Left renal cortex interstitium (tissue), 4 donors: ENCODE results near the gene PLEKHA5. TPM values are rescaled to one million over a fixed set of nuclear protein-coding genes. Genes with fewer than 3 reads are reported as not detected.
"Not testable (repeated sequence)": the region's sequence is repeated elsewhere in the genome, so short reads cannot be mapped to it uniquely, and the experiment has no call there.

Experiments used
- DNase-seq, 4 donors: peaks; one replicate each; pipeline ENCODE4 v3.0.0-alpha.2; 2013; ENCODE audit warnings: low read depth in 4 of 4, low spot score in 2 of 4, missing footprints in 1 of 4
- polyA plus RNA-seq, 4 donors: library from polyadenylated mRNA; unstranded; fragments of 120-200 nt; gene quantifications; one replicate each; pipeline ENCODE4 v1.2.1, GENCODE V29; 2013; ENCODE audit not compliant: insufficient read length in 4 of 4

The PLEKHA5 gene, protein sequence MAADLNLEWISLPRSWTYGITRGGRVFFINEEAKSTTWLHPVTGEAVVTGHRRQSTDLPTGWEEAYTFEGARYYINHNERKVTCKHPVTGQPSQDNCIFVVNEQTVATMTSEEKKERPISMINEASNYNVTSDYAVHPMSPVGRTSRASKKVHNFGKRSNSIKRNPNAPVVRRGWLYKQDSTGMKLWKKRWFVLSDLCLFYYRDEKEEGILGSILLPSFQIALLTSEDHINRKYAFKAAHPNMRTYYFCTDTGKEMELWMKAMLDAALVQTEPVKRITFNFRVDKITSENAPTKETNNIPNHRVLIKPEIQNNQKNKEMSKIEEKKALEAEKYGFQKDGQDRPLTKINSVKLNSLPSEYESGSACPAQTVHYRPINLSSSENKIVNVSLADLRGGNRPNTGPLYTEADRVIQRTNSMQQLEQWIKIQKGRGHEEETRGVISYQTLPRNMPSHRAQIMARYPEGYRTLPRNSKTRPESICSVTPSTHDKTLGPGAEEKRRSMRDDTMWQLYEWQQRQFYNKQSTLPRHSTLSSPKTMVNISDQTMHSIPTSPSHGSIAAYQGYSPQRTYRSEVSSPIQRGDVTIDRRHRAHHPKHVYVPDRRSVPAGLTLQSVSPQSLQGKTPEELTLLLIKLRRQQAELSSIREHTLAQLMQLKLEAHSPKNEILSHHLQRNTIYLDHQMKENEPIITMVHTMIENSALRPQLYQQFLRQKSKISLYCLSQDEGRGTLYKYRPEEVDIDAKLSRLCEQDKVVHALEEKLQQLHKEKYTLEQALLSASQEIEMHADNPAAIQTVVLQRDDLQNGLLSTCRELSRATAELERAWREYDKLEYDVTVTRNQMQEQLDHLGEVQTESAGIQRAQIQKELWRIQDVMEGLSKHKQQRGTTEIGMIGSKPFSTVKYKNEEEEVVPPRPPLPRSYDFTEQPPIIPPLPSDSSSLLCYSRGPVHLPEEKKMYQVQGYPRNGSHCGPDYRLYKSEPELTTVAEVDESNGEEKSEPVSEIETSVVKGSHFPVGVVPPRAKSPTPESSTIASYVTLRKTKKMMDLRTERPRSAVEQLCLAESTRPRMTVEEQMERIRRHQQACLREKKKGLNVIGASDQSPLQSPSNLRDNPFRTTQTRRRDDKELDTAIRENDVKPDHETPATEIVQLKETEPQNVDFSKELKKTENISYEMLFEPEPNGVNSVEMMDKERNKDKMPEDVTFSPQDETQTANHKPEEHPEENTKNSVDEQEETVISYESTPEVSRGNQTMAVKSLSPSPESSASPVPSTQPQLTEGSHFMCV
- 100 to 1,000 TPM in 1 of 4 donors, 10 to 100 TPM in 3; 83.3 to 114 (median 93.5) TPM for polyA plus RNA-seq

DNA sequence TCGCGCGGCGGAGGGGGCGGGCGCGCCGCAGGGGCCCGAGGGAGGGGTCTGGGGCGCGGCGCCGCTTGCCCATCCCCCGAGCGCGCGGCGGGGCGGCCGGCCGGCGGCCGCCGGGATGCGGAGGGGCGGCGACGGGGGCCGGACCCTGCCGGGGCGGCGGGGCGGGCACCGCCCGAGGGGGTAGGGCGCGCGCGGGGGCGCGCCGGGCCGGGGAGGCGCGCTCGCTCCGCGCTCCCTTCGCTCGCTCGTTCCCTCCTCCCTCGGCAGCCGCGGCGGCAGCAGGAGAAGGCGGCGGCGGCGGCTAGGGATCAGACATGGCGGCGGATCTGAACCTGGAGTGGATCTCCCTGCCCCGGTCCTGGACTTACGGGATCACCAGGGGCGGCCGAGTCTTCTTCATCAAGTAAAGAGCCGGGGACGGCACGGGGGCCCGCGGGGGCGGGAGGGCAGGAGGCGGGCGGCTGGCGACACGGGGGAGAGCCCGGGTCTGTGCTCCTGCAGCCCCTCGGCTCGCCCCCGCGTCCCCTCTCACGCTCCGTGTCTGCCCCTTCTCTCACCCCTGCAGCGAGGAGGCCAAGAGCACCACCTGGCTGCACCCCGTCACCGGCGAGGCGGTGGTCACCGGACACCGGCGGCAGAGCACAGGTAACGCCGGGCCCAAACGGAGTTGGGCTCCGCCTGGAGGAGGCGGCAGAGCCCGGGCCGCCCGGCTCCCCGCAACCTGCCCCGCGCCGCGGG lies at the start of gene PLEKHA5:
PLEKHA5 (plus strand) TSS at position 248 of the 738 bp plus-strand sequence; CDS start at position 315, 67 bp downstream.
- peak in 3 of 4 donors; percentile 41 to 56 (median 53) for DNase-seq

DNA sequence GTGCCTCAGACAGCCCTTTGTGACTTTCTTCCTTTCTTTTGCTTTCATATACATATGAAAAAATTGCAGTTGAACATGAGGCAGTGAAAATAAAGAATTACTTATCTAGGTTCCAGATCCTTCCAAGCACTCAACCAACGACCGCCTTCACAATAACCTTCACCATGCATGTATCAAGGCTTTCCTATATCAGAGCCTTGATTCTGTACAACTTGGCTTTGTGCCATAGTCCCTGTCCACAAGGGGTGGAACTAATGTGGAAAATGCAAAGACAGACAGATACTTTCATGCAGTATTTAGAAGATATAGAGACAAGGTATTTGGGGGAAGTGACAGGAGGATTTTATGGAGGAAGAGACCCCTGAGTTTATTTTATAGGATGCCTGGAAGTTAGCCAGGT lies 48.6 kb upstream of the PLEKHA5 start:
- no peak for DNase-seq

DNA sequence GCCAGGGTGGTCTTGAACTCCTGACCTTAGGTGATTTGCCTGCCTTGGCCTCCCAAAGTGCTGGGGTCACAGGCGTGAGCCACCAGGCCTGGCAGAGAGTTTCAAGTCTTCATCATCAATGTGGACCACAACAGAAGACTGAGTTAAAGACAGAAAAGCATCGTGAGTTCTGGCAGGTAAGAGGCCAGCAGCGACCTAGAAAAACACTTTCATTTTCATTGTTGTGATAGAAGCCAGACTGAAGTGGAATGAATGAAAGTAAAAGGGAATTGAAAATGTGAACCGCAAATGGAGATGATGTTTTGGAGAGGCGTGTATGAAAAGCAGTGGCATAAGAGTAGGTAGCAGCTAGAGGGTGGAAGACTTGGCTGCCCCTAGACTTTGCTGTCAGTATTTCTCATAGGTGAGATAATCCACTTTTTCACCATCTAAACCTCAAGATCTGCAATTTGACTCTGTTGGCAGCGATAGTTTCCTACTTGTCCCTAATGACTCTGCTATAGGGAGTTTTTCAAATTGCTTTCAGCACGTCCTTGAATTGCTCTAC lies 47.1 kb upstream of the PLEKHA5 start:
- DNase-seq = no peak

DNA sequence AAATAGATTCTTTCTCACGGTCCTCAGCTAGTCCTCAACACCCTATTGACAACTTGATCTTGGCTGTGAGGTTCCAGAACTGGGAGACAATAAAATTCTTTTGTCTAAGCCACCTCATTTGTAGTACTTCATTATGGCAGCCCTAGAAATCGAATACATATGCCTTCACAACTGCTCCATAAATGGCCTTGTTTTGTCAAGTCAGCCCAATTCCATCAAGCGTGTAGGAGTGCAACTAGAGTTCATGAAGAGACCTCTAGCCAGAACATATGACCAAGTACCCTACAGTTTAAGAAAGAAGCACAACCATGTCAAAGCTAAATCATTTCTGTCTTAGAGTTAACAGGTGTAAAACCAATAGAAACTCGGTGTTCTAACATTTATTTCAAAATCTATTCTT lies 45.0 kb upstream of the PLEKHA5 start:
- DNase-seq = no peak

DNA sequence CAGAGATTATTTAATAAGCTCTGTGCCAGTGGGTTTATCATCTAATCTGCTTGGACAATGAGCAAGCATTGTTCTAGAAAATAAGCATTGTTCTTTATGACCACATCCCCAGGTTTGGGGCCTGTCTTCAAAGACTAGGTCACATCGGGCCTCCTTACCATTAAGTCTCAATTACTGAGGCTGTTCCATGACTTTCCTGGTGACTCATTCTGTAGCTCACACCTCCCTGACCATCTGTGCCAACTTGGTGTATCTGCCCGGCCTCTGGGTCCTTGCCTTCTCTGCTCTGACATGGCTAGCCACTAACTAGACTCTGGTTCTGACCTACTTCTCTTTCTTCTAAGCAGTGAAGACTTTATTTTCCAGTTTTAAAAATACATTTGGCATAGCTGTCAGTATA lies 44.4 kb upstream of the PLEKHA5 start:
- no peak for DNase-seq

DNA sequence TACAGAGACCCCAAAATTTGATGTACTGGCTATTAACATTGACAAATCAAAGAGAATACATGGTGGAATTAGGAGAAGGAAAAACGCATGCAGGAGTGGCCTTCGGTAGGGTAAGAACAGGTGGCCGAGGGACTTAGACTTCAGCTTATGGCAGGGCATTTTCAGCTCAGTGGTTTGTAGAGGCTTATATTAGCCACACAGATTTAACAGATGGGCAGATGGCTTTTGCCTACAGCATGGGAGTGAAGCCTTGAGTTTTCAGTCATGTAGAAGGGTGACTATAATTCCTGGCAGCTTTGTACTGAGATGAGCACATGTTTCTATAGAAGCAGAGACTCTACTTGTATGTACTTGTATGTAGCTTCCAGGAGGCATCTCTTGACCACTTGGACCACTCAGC lies 40.9 kb upstream of the PLEKHA5 start:
- no peak for DNase-seq

DNA sequence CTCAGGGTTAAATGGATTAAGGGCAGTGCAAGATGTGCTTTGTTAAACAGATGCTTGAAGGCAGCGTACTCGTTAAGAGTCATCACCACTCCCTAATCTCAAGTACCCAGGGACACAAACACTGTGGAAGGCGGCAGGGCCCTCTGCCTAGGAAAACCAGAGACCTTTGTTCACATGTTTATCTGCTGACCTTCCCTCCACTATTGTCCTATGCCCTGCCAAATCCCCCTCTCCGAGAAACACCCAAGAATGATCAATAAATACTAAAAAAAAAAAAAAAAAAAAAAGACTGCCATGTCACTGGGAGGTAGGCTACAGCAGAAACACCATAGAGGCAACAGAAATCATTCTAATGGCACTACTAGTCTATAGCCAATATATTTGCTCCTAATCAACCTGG lies 37.1 kb upstream of the PLEKHA5 start:
- DNase-seq = not testable (repeated sequence)

DNA sequence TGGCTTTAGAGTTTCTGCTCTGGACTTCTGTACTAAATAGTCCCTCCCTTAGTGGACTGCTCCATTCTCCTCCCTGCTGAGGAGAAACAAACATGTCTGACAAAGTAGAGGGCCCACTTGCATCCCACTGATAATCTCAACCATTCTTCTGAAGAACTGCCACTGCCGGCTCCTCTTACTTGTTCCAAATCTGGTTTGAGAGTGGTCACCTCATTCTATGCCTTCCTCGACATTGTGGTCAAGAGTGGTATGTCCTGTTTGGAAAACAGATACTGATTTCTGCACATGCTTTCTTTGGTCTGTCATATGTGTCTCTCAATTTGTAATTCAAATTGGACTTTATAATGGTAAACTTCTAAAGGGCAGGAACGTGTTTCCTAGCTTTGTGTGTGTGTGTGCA lies 36.3 kb upstream of the PLEKHA5 start:
- DNase-seq = no peak

DNA sequence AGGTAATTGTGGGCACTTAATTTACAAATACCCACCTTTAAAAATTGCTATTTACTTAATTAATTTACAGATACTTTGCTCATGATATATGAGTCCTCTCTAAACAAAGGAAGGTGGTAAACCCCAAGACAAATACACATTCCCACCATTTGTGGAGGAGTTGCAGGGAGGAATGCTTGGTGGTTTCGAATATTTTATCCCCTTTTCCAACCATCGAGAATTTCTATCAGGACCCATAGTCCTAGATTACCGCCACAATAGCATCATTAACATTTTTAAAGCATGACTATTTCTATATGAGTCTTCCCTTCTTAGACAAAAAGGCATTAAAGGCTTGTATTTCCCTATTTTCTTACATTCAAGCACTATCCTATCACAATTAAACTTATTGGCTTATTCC lies 34.2 kb upstream of the PLEKHA5 start:
- DNase-seq = no peak

DNA sequence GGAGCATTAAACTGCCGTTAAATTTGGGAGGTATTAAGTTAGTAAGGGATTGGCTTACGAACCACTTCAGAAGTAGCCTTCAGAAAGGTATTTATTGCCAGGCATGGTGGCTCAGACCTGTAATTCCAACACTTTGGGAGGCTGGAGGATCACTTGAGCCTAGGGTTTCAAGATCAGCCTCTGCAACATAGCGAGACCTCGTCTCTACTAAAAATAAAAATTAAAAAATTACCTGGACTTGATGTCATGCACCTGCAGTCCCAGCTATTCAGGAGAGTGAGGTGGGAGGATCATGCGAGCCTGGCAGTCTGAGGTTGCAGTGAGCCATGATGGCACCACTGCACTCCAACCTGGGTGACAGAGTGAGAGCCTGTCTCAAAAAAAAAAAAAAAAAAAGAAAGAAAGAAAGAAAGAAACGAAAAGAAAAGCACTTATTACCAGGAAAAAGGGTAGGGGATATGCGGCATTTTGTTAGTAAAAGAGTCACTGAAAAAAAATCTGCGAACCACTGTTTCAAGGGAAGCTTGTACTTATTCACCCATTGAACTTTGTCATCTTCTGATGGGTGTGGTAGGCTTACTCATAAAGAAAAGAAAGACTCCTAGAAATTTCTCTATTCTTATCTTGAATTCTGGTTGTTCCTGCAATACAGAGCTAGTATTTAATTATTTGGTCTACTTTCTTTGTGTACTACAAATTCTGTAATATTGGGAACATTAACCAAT lies 33.6 kb upstream of the PLEKHA5 start:
- no peak for DNase-seq

DNA sequence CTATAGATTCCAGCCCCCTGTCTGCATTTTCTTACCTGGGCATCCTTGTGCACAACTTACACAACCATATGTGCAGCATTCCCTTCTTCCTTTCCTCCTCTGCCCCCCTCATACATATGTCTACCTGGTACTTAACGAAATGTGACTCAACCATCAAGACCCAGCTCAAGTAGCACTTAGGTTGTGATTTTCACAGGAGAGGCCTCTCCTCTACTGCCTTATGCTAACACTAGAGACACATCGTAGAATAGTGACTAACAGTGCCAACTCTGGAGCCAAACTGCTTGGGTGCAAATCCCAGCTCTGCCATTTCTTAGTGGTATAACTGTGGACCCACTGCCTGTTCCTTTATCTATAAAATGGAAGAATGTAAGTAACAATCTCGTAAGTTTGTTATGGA lies 24.1 kb upstream of the PLEKHA5 start:
- no peak for DNase-seq

DNA sequence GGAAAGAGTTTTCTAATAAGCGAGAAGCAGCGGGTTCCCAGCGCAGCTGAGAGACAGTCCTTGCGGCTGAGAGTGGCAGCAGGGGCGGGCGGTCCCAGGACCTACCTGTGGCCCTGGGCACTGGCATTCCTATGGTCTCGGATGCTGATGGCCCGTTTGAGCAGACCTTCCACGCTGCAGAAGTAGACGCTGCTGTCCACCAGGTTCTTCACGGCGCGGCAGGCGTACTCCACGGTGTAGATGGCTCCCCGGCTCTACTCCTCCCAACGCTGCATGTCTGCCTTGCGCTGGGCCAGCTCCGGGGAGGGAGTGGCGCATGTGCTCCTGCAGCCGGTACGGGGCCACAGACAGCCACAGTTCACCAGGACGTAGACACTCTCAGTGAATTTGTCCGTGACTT lies 21.8 kb upstream of the PLEKHA5 start:
- no peak for DNase-seq

DNA sequence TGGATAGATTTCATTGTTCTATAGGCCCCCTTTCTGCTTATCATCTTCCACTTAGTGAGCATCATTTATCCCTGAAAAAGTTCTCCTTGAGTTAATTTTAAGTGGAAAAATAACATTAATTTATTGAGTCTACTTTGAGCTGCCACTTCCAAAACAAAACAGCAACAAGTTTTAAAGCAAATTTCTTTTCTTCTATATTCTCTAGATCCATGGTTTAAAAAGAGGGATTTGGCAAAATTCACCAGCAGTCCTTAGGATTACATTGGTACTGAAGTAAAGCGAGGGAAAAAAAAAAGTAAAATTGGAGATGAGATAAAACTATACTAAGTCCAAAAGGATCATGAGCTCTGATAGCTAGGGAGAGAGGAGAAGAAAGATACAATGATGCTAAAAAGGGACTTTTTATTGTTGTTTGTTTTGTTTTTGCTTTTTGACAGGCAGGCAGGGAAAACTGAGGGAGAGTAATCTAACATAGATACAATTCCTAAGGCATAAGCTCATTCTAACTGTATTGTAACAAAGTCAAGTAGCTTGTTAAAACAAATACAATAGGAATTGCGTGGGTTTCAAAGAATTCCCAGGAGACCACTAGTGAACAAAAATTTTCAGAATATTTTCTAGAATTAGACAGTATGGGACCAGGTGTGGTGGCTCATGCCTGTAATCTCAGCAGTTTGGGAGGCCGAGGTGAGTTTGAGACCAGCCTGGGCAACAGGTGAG lies 19.2 kb upstream of the PLEKHA5 start:
- DNase-seq = no peak

DNA sequence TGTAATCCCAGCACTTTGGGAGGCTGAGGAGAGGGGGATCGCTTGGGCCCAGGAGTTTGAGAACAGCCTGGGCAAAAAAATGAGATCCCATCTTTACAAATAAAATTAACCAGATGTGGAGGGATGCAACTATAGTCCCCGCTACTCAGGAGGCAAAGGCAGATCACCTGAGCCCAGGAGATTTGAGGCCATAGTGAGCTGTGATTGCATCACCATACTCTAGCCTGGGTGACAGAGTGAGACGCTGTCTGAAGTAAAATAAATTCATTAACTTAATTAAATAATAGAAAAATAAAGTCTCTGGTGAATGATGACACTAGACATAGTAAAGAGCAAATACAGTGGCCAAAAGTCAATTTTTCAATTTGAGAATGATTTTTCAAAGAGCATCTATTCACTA lies 16.1 kb upstream of the PLEKHA5 start:
- DNase-seq = no peak

DNA sequence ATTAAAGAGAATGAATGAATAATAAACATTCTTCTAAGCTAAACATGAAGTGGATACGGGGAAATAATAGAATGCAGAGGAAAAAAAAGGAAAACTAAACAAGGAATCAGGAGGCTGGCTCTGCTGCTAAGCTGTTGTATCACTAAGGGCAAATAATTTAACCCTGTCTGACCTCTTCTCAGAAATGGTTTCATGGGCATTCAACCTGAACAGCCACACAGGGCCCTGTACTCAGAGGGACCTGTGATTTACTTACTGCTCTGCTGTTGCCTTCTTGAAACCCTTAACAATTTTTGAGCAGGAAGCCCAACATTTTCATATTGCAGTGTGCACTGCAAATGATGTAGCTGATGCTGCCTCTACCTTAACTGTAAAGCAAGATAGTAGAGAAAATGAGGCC lies 14.2 kb upstream of the PLEKHA5 start:
- DNase-seq = no peak

DNA sequence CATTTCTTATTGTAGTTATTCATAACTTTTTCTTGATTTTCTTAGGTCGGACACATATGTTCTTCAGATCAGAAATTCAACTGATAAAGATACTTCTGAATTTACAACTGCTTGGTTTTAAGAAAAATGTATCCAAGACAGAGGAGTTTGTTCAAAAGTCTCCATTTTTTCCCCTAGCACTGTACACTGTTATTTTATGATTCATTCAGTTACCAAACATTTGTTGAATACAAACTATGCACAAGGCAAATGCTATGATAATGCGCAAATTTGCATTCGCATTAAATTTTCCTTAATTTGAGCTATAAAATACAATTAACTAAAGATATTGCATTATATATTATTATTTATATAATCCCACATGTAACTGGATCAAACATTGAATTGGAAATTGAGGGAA lies 10.1 kb upstream of the PLEKHA5 start:
- DNase-seq = no peak

DNA sequence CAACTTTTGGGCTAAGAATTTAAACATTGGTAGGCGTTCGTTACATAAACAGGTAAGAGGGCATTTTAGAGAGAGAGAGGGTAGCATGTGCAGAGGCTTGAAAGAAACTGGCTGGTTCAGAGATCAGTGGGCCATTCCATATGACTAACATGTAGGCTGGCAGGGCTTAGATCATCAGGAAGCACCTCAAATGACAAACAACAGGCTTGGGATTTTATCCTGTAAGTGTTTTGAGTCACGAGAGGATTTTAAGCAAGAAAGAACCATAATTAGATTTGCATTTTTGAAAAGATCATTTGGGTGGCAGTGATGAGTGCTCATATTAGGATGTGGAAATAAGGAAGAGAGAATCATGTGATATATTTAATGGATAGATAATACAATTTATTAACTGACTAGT lies 8.7 kb upstream of the PLEKHA5 start:
- no peak for DNase-seq

DNA sequence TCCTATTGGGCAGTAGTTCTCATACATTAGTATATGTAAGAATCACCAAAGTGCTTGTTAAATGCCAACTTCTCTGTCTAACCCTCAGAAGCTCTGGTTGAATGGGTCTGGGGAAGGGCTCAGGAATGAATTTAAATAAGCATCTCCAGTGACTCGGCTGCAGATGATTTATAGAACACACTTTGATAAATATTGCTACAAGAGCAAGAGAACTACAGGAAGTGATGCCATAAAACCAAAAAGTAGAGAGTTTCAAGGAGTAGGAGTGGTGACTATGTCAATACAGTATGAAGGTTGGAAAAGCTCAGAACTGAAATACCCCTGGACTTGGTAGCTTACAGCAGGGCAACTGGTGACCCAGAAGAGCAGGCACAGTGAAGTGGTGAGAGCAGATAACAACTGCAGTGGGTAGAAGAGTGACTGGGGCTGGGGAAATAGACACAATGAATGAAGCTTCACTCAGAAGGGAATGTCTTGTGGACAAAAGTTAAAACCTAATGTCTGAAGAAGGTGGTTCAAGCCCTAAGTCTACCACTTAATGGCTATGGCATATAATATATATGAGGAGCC lies 8.0 kb upstream of the PLEKHA5 start:
- no peak for DNase-seq
